ENCODE data around the gene PIK3C2G. TPM values are rescaled to one million over a fixed set of nuclear protein-coding genes. Genes with fewer than 3 reads are reported as not detected.

The PIK3C2G gene
- total and polyA plus RNA-seq, 8 donors: 0.60 to 3.2 (median 1.5) TPM

DNA sequence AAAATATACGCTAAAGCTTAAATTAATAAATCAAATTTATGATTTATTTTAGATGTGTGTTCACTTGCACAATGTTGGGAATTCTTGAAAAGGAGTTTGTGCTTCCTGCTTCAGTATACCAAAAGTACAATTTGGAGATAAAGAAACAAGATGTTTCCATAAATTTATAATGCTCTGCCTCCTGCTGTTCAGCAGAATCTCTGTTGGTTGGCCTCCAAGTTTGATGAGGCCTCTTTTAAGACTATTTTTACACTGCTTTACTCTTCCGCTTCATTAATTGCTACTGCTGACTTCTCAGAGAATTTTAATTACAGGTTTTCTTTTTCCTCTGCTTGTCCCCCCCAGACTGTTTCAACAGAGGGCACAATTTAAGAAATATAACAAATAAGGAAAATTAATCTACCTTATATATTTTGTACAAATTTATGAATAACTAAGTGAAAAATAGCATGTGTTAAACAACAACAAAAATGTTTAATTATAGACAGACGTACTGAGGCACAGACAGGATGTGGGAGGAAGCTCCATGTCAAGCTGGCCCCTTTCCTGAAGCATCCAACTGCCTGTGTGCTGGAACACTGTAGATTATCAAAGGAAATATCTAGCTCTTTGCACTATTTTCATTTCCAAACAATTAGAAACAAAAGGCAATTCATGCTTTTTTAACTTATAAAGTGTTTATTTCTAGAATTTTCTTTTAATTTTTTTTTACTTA is 83.9 kb downstream of the PIK3C2G start:
- H3K36me3 ChIP-seq: no peaks in the 10 kb centered on the region
- no peak for ATAC-seq
- H3K4me1 ChIP-seq: no peaks in the 10 kb centered on the region
- H3K4me3 ChIP-seq: no peak overlapping the region
- TF ChIP-seq CTCF (IDR thresholded peaks at IDR 0.05): no peak
- intact Hi-C loops (cut with DNase I): no loop called here
- H3K9me3 ChIP-seq: no peaks in the 10 kb centered on the region
- 67 to 69% methylated on average over 3 of the region's 3 CpGs for WGBS, 2 donors
- FAIRE-seq: no peak
- H3K27me3 ChIP-seq: no peaks in the 10 kb centered on the region
- no peak overlapping the region for H3K27ac ChIP-seq
- no peak for DNase-seq

DNA sequence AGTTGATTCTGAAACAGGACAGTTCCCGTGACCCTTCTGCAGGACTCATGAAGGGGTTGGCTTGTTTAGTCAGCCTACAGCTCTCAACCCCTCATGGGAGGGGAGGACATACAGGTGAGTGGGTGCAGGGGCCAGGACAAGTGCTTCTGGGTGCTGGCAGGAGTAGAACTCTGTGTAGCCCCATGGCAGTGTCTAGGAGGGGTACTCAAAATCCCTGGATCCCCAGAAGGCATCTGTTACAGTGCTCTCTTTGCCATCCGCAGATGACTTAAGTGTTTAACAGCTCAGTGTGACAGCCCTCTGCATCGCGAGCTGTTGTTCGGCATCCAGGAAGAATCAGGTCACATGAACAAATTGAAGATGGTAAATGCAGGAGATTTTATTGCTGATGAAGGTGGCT is 91.0 kb downstream of the PIK3C2G start:
- H3K27ac ChIP-seq: no peak overlapping the region
- H3K36me3 ChIP-seq: peaks cover 0 to 5% (median 0%) of the 10 kb centered on the region in 3 donors
- H3K4me3 ChIP-seq: no peak overlapping the region
- H3K4me1 ChIP-seq: no peaks in the 10 kb centered on the region
- H3K9me3 ChIP-seq: no peaks in the 10 kb centered on the region
- no peak for FAIRE-seq
- ATAC-seq: no peak
- 82 to 90% methylated on average over 5 of the region's 5 CpGs for WGBS, 2 donors
- TF ChIP-seq CTCF (IDR thresholded peaks at IDR 0.05): no peak
- no peak for DNase-seq
- intact Hi-C loops (cut with DNase I): no loop called here
- no peaks in the 10 kb centered on the region for H3K27me3 ChIP-seq

GRCh38 chr12:18355429-18355828 is 94.1 kb downstream of the PIK3C2G start:
- TF ChIP-seq CTCF (IDR thresholded peaks at IDR 0.05): no peak
- Histone ChIP-seq H3K9me3 (no peaks in the 10 kb centered on the region), H3K27me3 (no peaks in the 10 kb centered on the region), H3K27ac (no peak overlapping the region), H3K36me3 (peaks cover 0 to 5% (median 0%) of the 10 kb centered on the region in 3 donors), H3K4me1 (no peaks in the 10 kb centered on the region), H3K4me3 (no peak overlapping the region)
- DNase-seq: no peak
- intact Hi-C loops (cut with DNase I): no loop called here
- WGBS, 2 donors: 77 to 95% methylated on average over 5 of the region's 5 CpGs
- no peak for FAIRE-seq
- ATAC-seq: no peak

GRCh38 chr12:18358077-18358476 is 96.8 kb downstream of the PIK3C2G start:
- H3K9me3 ChIP-seq: no peaks in the 10 kb centered on the region
- FAIRE-seq (no peak), ATAC-seq (no peak), DNase-seq (no peak)
- TF ChIP-seq CTCF (IDR thresholded peaks at IDR 0.05): no peak
- H3K4me3 ChIP-seq: no peak overlapping the region
- 72 to 78% methylated on average over 2 of the region's 2 CpGs for WGBS, 2 donors
- intact Hi-C loops (cut with DNase I): no loop called here
- no peaks in the 10 kb centered on the region for H3K4me1 ChIP-seq
- H3K27ac ChIP-seq: no peak overlapping the region
- H3K36me3 ChIP-seq: no peaks in the 10 kb centered on the region
- no peaks in the 10 kb centered on the region for H3K27me3 ChIP-seq

- ATAC-seq: no peak
- no peak for TF ChIP-seq CTCF (IDR thresholded peaks at IDR 0.05)
- Histone ChIP-seq H3K36me3 (no peaks in the 10 kb centered on the region), H3K9me3 (no peaks in the 10 kb centered on the region), H3K27me3 (no peaks in the 10 kb centered on the region), H3K4me1 (no peaks in the 10 kb centered on the region), H3K4me3 (no peak overlapping the region), H3K27ac (no peak overlapping the region)
- DNase-seq: no peak
- intact Hi-C loops (cut with DNase I): no loop called here
- WGBS, 2 donors: 78 to 85% methylated on average over 2 of the region's 2 CpGs
- FAIRE-seq: no peak
These were observed 97.6 kb downstream of the PIK3C2G start for GRCh38 chr12:18358930-18359329.

All from pancreas (tissue), 10 donors.